SU-DHL-6 (cell line): ENCODE data around the gene CRAMP1.

Experiments
- H2AFZ ChIP-seq: fragments of 200-600 bp; sonication (generic); 2 replicates; pipeline ENCODE4 v1.6.1; 2014; ENCODE audit warnings: low read depth, mild to moderate bottlenecking, moderate library complexity, mixed read lengths, antibody characterized with exemption, low read length; ENCODE audit not compliant: severe bottlenecking
- H3F3A ChIP-seq: fragments of 200-600 bp; shearing (Covaris generic); 2 replicates; pipeline ENCODE4 v1.6.0; 2016; ENCODE audit warnings: antibody characterized with exemption, mild to moderate bottlenecking; ENCODE audit not compliant: insufficient read depth
- H3K27ac ChIP-seq: fragments of 200-600 bp; sonication (generic); 2 replicates; pipeline ENCODE4 v1.5.1; 2016; ENCODE audit warnings: low read depth, mild to moderate bottlenecking, low read length, moderate library complexity, mixed read lengths
- H3K27me3 ChIP-seq: fragments of 200-600 bp; sonication (generic), shearing (Covaris generic); 2 replicates; pipeline ENCODE4 v1.6.0; 2014; ENCODE audit warnings: mild to moderate bottlenecking, low read length
- H3K36me3 ChIP-seq: fragments of 200-600 bp; sonication (generic); 2 replicates; pipeline ENCODE4 v1.6.1; 2014; ENCODE audit warnings: mild to moderate bottlenecking, low read length, mixed read lengths
- H3K4me2 ChIP-seq: fragments of 300-600, 200-600 bp; shearing (Covaris generic), sonication (generic); 2 replicates; pipeline ENCODE4 v1.6.0; 2014; ENCODE audit warnings: low read length, low read depth, mild to moderate bottlenecking; ENCODE audit not compliant: poor library complexity, severe bottlenecking
- H3K4me3 ChIP-seq: fragments of 200-600 bp; sonication (generic); 2 replicates; pipeline ENCODE4 v1.5.1; 2014; ENCODE audit warnings: antibody characterized with exemption, low read length, mild to moderate bottlenecking, mixed read lengths; ENCODE audit not compliant: insufficient read depth, poor library complexity, severe bottlenecking
- H3K79me2 ChIP-seq: fragments of 200-600 bp; sonication (generic); 2 replicates; pipeline ENCODE4 v1.6.1; 2014; ENCODE audit warnings: mild to moderate bottlenecking, low read length, moderate library complexity; ENCODE audit not compliant: insufficient read depth
- H3K9ac ChIP-seq: fragments of 200-600 bp; sonication (generic); 2 replicates; pipeline ENCODE4 v1.7.0; 2014; ENCODE audit warnings: mild to moderate bottlenecking, low read length
- H3K9me2 ChIP-seq: fragments of 200-600 bp; sonication (generic); replicated peaks from 2 replicates; pipeline ENCODE4 v1.6.1; 2014; ENCODE audit warnings: low read length; ENCODE audit not compliant: insufficient read depth
- H3K9me3 ChIP-seq: fragments of 200-600 bp; sonication (generic); 2 replicates; pipeline ENCODE4 v1.6.1; 2014; ENCODE audit warnings: low read length, mixed read lengths; ENCODE audit not compliant: insufficient read depth
- H4K20me1 ChIP-seq: fragments of 200-600 bp; sonication (generic); 2 replicates; pipeline ENCODE4 v1.6.1; 2014; ENCODE audit warnings: low read depth, mild to moderate bottlenecking, antibody characterized with exemption, low read length, moderate library complexity, mixed read lengths
- CTCF ChIP-seq: fragments of 200-600 bp; sonication (generic); IDR thresholded peaks from one replicate; pipeline ENCODE4 v1.5.1; 2017; ENCODE audit warnings: antibody characterized with exemption, mild to moderate bottlenecking, low read length, moderate library complexity; ENCODE audit not compliant: insufficient read depth, poor library complexity, severe bottlenecking
- EZH2phosphoT487 ChIP-seq: fragments of 200-600 bp; sonication (generic), shearing (Covaris generic); conservative IDR thresholded peaks from 2 replicates; pipeline ENCODE4 v1.6.1; 2018; ENCODE audit warnings: mild to moderate bottlenecking, antibody characterized with exemption, low read length, moderate library complexity, mixed read lengths

CRAMP1 gene

GRCh38 chr16:1667271-1667670, 55.1 kb downstream of the CRAMP1 start:
- no peak overlapping the region for H3K27ac ChIP-seq
- no peaks in the 10 kb centered on the region for H3K27me3 ChIP-seq
- no peaks in the 10 kb centered on the region for H3K36me3 ChIP-seq
- H2AFZ ChIP-seq = no peak overlapping the region
- no peak overlapping the region for H3K9ac ChIP-seq
- H3K9me2 ChIP-seq = no peaks in the 10 kb centered on the region
- no peaks in the 10 kb centered on the region for H3F3A ChIP-seq
- no peak overlapping the region for H3K4me3 ChIP-seq
- no peaks in the 10 kb centered on the region for H4K20me1 ChIP-seq
- H3K4me2 ChIP-seq = no peak overlapping the region
- no peaks in the 10 kb centered on the region for H3K9me3 ChIP-seq
- H3K79me2 ChIP-seq = no peaks in the 10 kb centered on the region
- TF ChIP-seq EZH2phosphoT487 (no peak), CTCF (no peak)

- no peaks in the 10 kb centered on the region for H3K9me2 ChIP-seq
- no peaks in the 10 kb centered on the region for H4K20me1 ChIP-seq
- no peak overlapping the region for H3K9ac ChIP-seq
- H3F3A ChIP-seq = no peaks in the 10 kb centered on the region
- TF ChIP-seq CTCF (no peak), EZH2phosphoT487 (no peak)
- H3K9me3 ChIP-seq = no peaks in the 10 kb centered on the region
- H3K79me2 ChIP-seq = no peaks in the 10 kb centered on the region
- no peak overlapping the region for H3K4me3 ChIP-seq
- H2AFZ ChIP-seq = no peak overlapping the region
- no peaks in the 10 kb centered on the region for H3K27me3 ChIP-seq
- H3K36me3 ChIP-seq = no peaks in the 10 kb centered on the region
- no peak overlapping the region for H3K4me2 ChIP-seq
- no peak overlapping the region for H3K27ac ChIP-seq
Measured at GRCh38 chr16:1667916-1668315, 55.8 kb downstream of the CRAMP1 start.

DNA sequence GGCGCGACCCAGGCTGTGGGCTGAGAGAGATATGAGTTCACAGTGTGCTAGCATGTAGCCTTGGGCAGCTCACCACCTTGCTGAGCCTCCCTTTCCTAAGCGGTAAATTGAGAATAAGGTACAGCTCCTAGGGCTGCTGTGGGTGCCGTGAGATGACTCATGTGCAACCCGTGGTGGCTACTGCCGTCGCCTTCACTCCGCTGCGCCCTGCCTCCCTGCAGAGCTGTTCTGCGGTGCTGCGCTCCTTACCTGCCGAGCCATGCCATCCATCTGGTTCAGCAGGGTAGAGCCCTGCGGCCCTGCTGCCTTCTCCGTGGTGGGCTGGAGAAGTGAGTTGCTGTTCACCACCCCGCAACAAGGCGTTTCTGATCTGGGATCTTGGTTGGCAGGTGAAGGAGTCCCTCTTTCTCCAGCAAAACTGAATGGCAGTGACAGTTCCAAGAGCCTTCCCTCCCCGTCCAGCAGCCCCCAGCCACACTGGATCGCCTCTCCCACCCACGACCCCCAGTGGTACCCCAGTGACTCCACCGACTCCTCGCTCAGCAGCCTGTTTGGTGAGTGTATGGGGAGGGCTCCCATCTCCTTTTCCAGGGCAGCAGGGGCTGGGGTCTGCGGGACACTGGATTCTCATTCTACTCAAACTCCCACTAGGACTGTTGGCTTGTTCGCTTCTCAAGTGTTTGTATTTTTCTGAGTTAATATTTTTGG, 56.6 kb downstream of the CRAMP1 start:
- H3K79me2 ChIP-seq = no peaks in the 10 kb centered on the region
- no peak for TF ChIP-seq CTCF
- no peak for TF ChIP-seq EZH2phosphoT487
- no peak overlapping the region for H3K4me2 ChIP-seq
- H2AFZ ChIP-seq = no peak overlapping the region
- no peak overlapping the region for H3K27ac ChIP-seq
- no peak overlapping the region for H3K9ac ChIP-seq
- no peaks in the 10 kb centered on the region for H3K27me3 ChIP-seq
- no peaks in the 10 kb centered on the region for H3K9me2 ChIP-seq
- H3F3A ChIP-seq = no peaks in the 10 kb centered on the region
- no peaks in the 10 kb centered on the region for H4K20me1 ChIP-seq
- no peak overlapping the region for H3K4me3 ChIP-seq
- no peaks in the 10 kb centered on the region for H3K9me3 ChIP-seq
- no peaks in the 10 kb centered on the region for H3K36me3 ChIP-seq
